Upper lobe of left lung (tissue), 6 donors: ENCODE measurements around the gene LENEP. TPM values are rescaled to one million over a fixed set of nuclear protein-coding genes. Genes with fewer than 3 reads are reported as not detected.

Experiments
- ATAC-seq, 2 donors: fragments of 200-7000 bp; cut with Tn5 transposase; one replicate each; pipeline ENCODE4 v1.9.1; 2022; ENCODE audit warnings: mild to moderate bottlenecking in 2 of 2, moderate library complexity in 2 of 2; ENCODE audit not compliant: low FRiP score in 2 of 2
- DNase-seq, 2 donors: peaks; one replicate each; pipeline ENCODE4 v3.0.0-alpha.2; 2019 to 2020
- H3K27ac ChIP-seq, 4 donors: fragments of 200-600 bp; sonication (generic); one replicate each; pipeline ENCODE4 v1.5.1; 2016 to 2019
- H3K27me3 ChIP-seq, 4 donors: fragments of 200-600 bp; sonication (generic); one replicate each; pipeline ENCODE4 v1.5.1; 2017 to 2019
- H3K36me3 ChIP-seq, 4 donors: fragments of 200-600 bp; sonication (generic); one replicate each; pipeline ENCODE4 v1.5.1; 2016 to 2019
- H3K4me1 ChIP-seq, 4 donors: fragments of 200-600 bp; sonication (generic); one replicate each; pipeline ENCODE4 v1.5.1; 2018 to 2019
- H3K4me3 ChIP-seq, 4 donors: fragments of 200-600 bp; sonication (generic); one replicate each; pipeline ENCODE4 v1.5.1; 2017 to 2019; ENCODE audit warnings: mild to moderate bottlenecking in 2 of 4, moderate library complexity in 1 of 4
- H3K9me3 ChIP-seq, 4 donors: fragments of 200-600 bp; sonication (generic); one replicate each; pipeline ENCODE4 v1.5.1; 2018 to 2019
- CTCF ChIP-seq, 6 experiments: fragments of 450-650 bp in 4 of 6; fragments of 200-600 bp in 2 of 6; sonication (generic) in 2 of 6; IDR thresholded peaks; one replicate each; pipeline ENCODE4 v1.5.1; 2016 to 2019; ENCODE audit warnings: antibody characterized with exemption in 6 of 6
- EP300 ChIP-seq, 4 donors: sonication (generic); formaldehyde crosslinking; IDR thresholded peaks; one replicate each; pipeline ENCODE4 v1.5.1; 2017; ENCODE audit warnings: antibody characterized with exemption in 4 of 4, control low read depth in 2 of 4
- POLR2A ChIP-seq, 4 donors: fragments of 450-650 bp; IDR thresholded peaks; one replicate each; pipeline ENCODE4 v1.5.1; 2016 to 2017; ENCODE audit warnings: antibody characterized with exemption in 4 of 4, mild to moderate bottlenecking in 2 of 4
- POLR2AphosphoS5 ChIP-seq, 2 donors: sonication (generic); formaldehyde crosslinking; IDR thresholded peaks; one replicate each; pipeline ENCODE4 v1.5.1; 2017; ENCODE audit warnings: antibody characterized with exemption in 2 of 2
- whole genome bisulfite sequencing, 2 donors: methylation state at CpG; one replicate each; pipeline ENCODE4 v1.1.5; 2017 to 2018; 5-methylcytosine and 5-hydroxymethylcytosine counted together
- total RNA-seq, 6 donors: library from RNA; depleted of rRNA in 4 of 6; stranded (reverse); fragments of >200 nt in 4 of 6; gene quantifications; one replicate each; pipeline versions ENCODE4 v1.1.0 to v1.2.1, GENCODE V29; 2016 to 2021
- donor health status: DM: no; HTN: no; CAD: no; lungs with moderate emphysema.
- donor health status: DM: no; HTN: yes; CAD: no; lungs with severe emphysema.

The LENEP gene
- total RNA-seq, 6 donors from 2014 or later, result 0.57 to 1.0 TPM; not detected in 4

- H3K4me3 ChIP-seq, result peak within 1 kb of the TSS; percentile 25 to 61 (median 36)
- DNase-seq, result peak; percentile 84 to 94
- peak; percentile 83 to 96 for TF ChIP-seq POLR2AphosphoS5 (IDR thresholded peaks at IDR 0.05)
- peak in 3 of 4 donors; percentile 39 to 87 (median 77) for TF ChIP-seq POLR2A (IDR thresholded peaks at IDR 0.05)
- no peak for TF ChIP-seq CTCF (IDR thresholded peaks at IDR 0.05)
- TF ChIP-seq EP300 (IDR thresholded peaks at IDR 0.05), result no peak
- 20 to 22% methylated on average over 11 to 15 of the region's 15 CpGs for WGBS, 2 donors
- peak within 1 kb of the TSS; percentile 97 to 99 (median 98) for H3K27ac ChIP-seq
- H3K4me1 ChIP-seq, result peaks cover 46 to 63% (median 58%) of the 10 kb centered on the region in 4 donors
- peak; percentile 70 to 71 for ATAC-seq
- H3K27me3 ChIP-seq, result no peaks in the 10 kb centered on the region
- no peaks in the 10 kb centered on the region for H3K9me3 ChIP-seq
- H3K36me3 ChIP-seq, result peaks cover 15 to 37% (median 28%) of the 10 kb centered on the region in 4 donors
Measured at GRCh38 chr1:154970631-154971340, 22.6 kb upstream of the LENEP start, which contains the start of gene SHC1. TSS of gene SHC1 (minus strand) at chr1:154970747. CDS start at chr1:154970526, 221 bp downstream.

GRCh38 chr1:154971341-154971998, 21.9 kb upstream of the LENEP start:
- Histone ChIP-seq H3K27me3 (no peaks in the 10 kb centered on the region), H3K9me3 (no peaks in the 10 kb centered on the region), H3K36me3 (peaks cover 9 to 30% (median 21%) of the 10 kb centered on the region in 4 donors), H3K4me3 (peak overlapping the region in 3 of 4 donors; percentile 25 to 61 (median 31)), H3K4me1 (peaks cover 50 to 66% (median 64%) of the 10 kb centered on the region in 4 donors), H3K27ac (peak overlapping the region; percentile 97 to 99 (median 98))
- no peak for ATAC-seq
- peak in 1 of 2 donors; percentile 68 for DNase-seq
- 34 to 44% methylated on average over 10 of the region's 10 CpGs for WGBS, 2 donors
- TF ChIP-seq POLR2AphosphoS5 (IDR thresholded peaks at IDR 0.05) (no peak), EP300 (IDR thresholded peaks at IDR 0.05) (peak in 1 of 4 donors; percentile 16)

GRCh38 chr1:154972213-154972516, 21.2 kb upstream of the LENEP start:
- no peak for TF ChIP-seq CTCF (IDR thresholded peaks at IDR 0.05)
- TF ChIP-seq POLR2AphosphoS5 (IDR thresholded peaks at IDR 0.05), result no peak
- TF ChIP-seq EP300 (IDR thresholded peaks at IDR 0.05), result no peak
- TF ChIP-seq POLR2A (IDR thresholded peaks at IDR 0.05), result peak in 1 of 4 donors; percentile 28
- WGBS, 2 donors, result 45 to 64% methylated on average over 3 of the region's 3 CpGs
- Histone ChIP-seq H3K27ac (peak overlapping the region; percentile 97 to 99 (median 98)), H3K4me1 (peaks cover 50 to 68% (median 64%) of the 10 kb centered on the region in 4 donors), H3K36me3 (peaks cover 3 to 23% (median 16%) of the 10 kb centered on the region in 4 donors), H3K9me3 (no peaks in the 10 kb centered on the region), H3K27me3 (no peaks in the 10 kb centered on the region), H3K4me3 (peak overlapping the region in 2 of 4 donors; percentile 11 to 61)
- no peak for DNase-seq
- ATAC-seq, result no peak

GRCh38 chr1:154972517-154973343, 20.7 kb upstream of the LENEP start:
- Histone ChIP-seq H3K27me3 (no peaks in the 10 kb centered on the region), H3K36me3 (peaks cover under 1 to 17% (median 10%) of the 10 kb centered on the region in 4 donors), H3K27ac (peak overlapping the region; percentile 97 to 99 (median 98)), H3K4me3 (peak overlapping the region in 3 of 4 donors; percentile 61 to 74 (median 65)), H3K9me3 (no peaks in the 10 kb centered on the region), H3K4me1 (peaks cover 45 to 63% (median 60%) of the 10 kb centered on the region in 4 donors)
- peak in 1 of 2 donors; percentile 90 for DNase-seq
- 23 to 27% methylated on average over 18 of the region's 18 CpGs for WGBS, 2 donors
- peak in 1 of 2 donors; percentile 28 for ATAC-seq
- TF ChIP-seq POLR2AphosphoS5 (IDR thresholded peaks at IDR 0.05) (peak; percentile 89 to 95), EP300 (IDR thresholded peaks at IDR 0.05) (peak in 3 of 4 donors; percentile 68 to 87 (median 75)), POLR2A (IDR thresholded peaks at IDR 0.05) (peak in 1 of 4 donors; percentile 46), CTCF (IDR thresholded peaks at IDR 0.05) (no peak)
